ENCODE data around the gene FCGBP.
"Not testable (repeated sequence)": the region's sequence is repeated elsewhere in the genome, so short reads cannot be mapped to it uniquely, and the experiment has no call there.

FCGBP gene

DNA sequence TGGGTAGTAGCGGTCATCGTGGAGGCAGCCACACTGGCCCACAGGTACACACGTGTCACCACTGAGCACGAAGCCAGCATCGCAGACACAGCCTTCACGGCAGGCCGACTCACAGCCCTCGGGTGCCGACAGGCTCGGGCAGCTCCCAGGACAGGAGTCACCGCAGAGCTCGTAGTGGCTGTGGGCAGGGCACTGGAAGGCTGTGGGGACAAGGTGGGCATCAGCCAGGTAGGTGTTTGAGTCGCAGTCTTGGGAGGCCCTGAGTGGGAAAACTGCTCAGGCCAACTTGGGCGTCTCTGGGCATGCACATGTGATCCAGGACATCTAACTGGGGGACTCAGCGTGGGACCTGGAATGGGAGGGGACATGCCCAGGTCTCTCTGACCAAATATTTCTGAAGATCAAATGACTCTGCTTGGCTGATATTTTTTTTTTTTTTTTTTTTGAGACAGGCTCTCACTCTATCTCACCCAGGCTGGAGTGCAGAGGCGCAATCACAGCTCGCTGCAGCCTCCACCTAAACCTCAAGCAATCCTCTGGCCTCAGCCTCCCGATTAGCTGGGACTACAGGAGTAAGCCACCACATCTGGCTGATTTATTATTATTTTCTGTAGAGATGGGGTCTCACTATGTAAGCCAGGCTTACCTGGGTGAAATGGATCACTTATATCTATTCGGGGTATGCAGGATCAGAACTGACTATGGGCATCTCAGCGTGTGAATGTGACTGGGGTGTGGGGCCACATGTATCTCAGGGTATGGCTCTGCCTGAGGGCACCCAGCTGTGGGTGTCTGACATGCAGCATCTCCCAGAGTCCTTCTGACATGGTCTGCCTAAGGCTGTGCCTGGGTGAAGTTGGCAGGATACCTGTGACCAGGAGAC lies 44.3 kb downstream of the FCGBP start:
- not testable (repeated sequence) for DNase-seq

DNA sequence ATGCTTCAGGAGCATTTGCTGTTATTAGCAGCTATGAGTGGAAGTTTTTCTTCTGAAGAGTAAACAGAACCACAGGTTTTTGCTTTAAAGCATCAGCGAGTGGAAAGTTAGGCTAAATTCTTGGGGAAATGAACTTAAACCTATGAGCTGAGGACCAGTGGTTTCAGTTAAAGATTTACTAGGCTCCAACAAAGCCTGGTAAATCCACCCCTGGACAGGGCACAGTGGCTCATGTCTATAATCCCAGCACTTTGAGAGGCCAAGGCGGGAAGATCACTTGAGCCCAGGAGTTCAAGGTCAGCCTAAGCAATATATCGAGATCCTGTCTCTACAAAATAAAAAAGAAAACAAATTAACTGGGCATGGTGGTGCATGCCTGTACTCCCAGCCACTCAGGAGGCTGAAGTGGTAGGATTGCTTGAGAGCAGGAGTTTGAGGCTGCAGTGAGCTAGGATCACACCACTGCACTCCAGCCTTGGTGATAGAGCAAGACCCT lies 46.9 kb downstream of the FCGBP start:
- DNase-seq, result not testable (repeated sequence)

DNA sequence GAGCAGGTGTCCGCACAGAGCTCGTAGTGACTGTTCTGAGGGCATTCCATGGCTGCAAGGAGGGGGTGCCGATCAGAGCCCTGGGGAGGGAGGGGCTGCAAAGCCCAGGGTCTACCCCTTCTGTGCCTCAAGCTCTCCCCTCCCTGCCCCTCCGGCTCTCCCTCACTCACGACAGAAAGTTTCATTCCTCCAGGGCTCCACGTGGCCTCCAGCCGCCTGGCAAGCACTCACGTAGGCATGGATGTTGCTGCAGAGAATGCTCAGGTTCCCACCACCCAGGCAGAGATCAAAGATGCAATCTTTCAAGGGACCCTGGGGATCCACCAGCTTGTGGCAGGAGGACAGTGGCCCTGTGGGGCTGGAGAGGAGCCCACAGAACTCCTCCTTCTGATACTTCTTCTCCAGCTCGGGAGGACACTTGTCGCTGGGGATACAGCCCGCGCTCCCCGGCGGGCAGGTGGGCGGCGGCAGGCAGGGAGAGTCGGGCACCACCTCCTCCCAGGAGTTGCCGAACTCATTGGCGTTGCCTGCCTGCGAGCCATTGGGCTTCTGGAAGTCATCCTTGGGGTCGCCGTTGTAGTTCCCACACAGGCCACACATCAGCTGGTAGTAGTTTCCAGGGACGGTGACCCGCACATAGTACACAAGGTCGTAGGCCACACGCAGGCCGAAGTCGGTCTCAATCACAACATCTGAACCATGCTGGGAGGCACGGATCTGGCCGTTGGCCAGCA lies 48.4 kb downstream of the FCGBP start:
- not testable (repeated sequence) for DNase-seq

DNA sequence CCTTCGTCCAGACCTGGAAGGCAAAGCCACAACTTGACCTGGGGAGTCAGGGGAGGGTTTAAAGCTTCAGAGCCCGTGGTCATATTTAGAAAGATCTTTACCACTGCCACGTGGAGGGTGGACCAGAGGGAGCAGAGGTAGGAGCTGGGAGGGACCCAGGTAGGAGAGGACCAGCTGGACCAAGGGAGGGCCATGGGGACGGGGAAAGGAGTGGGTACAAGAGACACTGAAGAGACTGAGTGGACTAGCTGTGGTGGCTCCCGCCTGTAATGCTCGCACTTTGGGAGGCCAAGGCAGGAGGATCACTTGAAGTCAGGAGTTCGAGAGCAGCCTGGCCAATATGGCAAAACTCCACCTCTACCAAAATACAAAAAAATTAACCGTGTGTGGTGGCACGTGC lies 49.7 kb downstream of the FCGBP start:
- not testable (repeated sequence) for DNase-seq

All from inflammatory macrophage (primary cell).